Activated T-cell treated with anti-CD3 and anti-CD28 coated beads, Interleukin-2, amount 50 U/mL, for 4 hours (primary cell): ENCODE measurements around the gene MICAL1. TPM values are rescaled to one million over a fixed set of nuclear protein-coding genes. Genes with fewer than 3 reads are reported as not detected.

ENCODE experiments used
- ATAC-seq, 2 donors: fragments of 200-7000 bp; cut with Tn5 transposase; one replicate each; pipeline ENCODE4 v1.10.0; 2021
- DNase-seq: peaks from one replicate; pipeline ENCODE4 v3.0.0-alpha.2; 2020
- H3K27me3 Mint-ChIP-seq: one replicate; pipeline ENCODE4 v1.8.0; 2021; ENCODE audit warnings: low read depth, mixed read lengths
- H3K36me3 Mint-ChIP-seq: one replicate; pipeline ENCODE4 v1.8.0; 2022; ENCODE audit warnings: mixed read lengths; ENCODE audit not compliant: insufficient read depth
- H3K4me1 Mint-ChIP-seq: one replicate; pipeline ENCODE4 v1.8.0; 2021; ENCODE audit warnings: low read depth, mixed read lengths
- H3K4me3 Mint-ChIP-seq: one replicate; pipeline ENCODE4 v1.8.0; 2021; ENCODE audit warnings: mild to moderate bottlenecking, moderate library complexity, mixed read lengths
- H3K9me3 Mint-ChIP-seq: one replicate; pipeline ENCODE4 v1.8.0; 2021; ENCODE audit warnings: mixed read lengths
- total RNA-seq, 3 donors: library from RNA; stranded (reverse); gene quantifications; one replicate each; pipeline ENCODE4 v1.2.1, GENCODE V29; 2021

MICAL1 gene
- total RNA-seq, 3 donors from 2014 or later, result 7.6 to 12.5 (median 12.4) TPM

- Mint-ChIP-seq H3K9me3 (no peaks in the 10 kb centered on the region), H3K4me3 (no peak overlapping the region)
- ATAC-seq, result no peak
Observed at GRCh38 chr6:109453156-109453555, 2.4 kb downstream of the MICAL1 start.

GRCh38 chr6:109452181-109452580 lies 3.4 kb downstream of the MICAL1 start:
- ATAC-seq, result no peak
- peaks cover 62% of the 10 kb centered on the region for H3K4me1 Mint-ChIP-seq
- no peak overlapping the region for H3K4me3 Mint-ChIP-seq

More at GRCh38 chr6:109453156-109453555, 2.4 kb downstream of the MICAL1 start:
- DNase-seq, result no peak
- peaks cover 68% of the 10 kb centered on the region for H3K4me1 Mint-ChIP-seq
- no peaks in the 10 kb centered on the region for H3K27me3 Mint-ChIP-seq
- peaks cover 4% of the 10 kb centered on the region for H3K36me3 Mint-ChIP-seq

DNA sequence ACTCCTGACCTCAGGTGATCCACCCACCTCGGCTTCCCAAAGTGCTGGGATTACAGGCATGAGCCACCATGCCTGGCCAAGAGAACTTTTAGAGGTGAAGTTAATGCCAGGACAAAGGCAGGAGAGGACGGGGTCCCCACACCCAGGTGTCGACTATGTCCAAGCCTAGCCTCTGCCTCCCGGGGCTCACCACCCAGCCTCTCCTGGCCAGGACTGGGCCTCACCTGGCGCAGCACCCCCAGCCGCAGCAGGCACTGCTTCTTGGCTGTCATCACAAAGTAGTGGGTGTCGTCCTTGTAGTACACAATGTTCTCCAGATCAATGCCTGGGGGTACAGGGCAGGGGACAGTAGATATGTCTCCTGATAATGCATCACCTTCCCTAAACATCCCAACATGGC lies 4.2 kb downstream of the MICAL1 start:
- ATAC-seq, result no peak
- no peaks in the 10 kb centered on the region for H3K27me3 Mint-ChIP-seq
- H3K4me1 Mint-ChIP-seq, result peaks cover 57% of the 10 kb centered on the region

More at GRCh38 chr6:109452181-109452580, 3.4 kb downstream of the MICAL1 start:
- DNase-seq, result no peak
- no peaks in the 10 kb centered on the region for H3K9me3 Mint-ChIP-seq
- H3K27me3 Mint-ChIP-seq, result no peaks in the 10 kb centered on the region
- peaks cover 4% of the 10 kb centered on the region for H3K36me3 Mint-ChIP-seq

GRCh38 chr6:109450801-109451200 lies 4.8 kb downstream of the MICAL1 start:
- Mint-ChIP-seq H3K27me3 (no peaks in the 10 kb centered on the region), H3K36me3 (peaks cover 7% of the 10 kb centered on the region), H3K4me3 (no peak overlapping the region), H3K9me3 (no peaks in the 10 kb centered on the region), H3K4me1 (peaks cover 55% of the 10 kb centered on the region)
- DNase-seq (no peak), ATAC-seq (no peak)

More for the DNA sequence above, 4.2 kb downstream of the MICAL1 start:
- Mint-ChIP-seq H3K9me3 (no peaks in the 10 kb centered on the region), H3K36me3 (peaks cover 7% of the 10 kb centered on the region), H3K4me3 (no peak overlapping the region)
- no peak for DNase-seq

GRCh38 chr6:109449795-109450673 lies 5.5 kb downstream of the MICAL1 start:
- DNase-seq (no peak), ATAC-seq (peak; percentile 20 to 26)
- no peak overlapping the region for H3K4me3 Mint-ChIP-seq
- peaks cover 7% of the 10 kb centered on the region for H3K36me3 Mint-ChIP-seq
- peaks cover 52% of the 10 kb centered on the region for H3K4me1 Mint-ChIP-seq
- H3K9me3 Mint-ChIP-seq, result no peaks in the 10 kb centered on the region
- no peaks in the 10 kb centered on the region for H3K27me3 Mint-ChIP-seq

DNA sequence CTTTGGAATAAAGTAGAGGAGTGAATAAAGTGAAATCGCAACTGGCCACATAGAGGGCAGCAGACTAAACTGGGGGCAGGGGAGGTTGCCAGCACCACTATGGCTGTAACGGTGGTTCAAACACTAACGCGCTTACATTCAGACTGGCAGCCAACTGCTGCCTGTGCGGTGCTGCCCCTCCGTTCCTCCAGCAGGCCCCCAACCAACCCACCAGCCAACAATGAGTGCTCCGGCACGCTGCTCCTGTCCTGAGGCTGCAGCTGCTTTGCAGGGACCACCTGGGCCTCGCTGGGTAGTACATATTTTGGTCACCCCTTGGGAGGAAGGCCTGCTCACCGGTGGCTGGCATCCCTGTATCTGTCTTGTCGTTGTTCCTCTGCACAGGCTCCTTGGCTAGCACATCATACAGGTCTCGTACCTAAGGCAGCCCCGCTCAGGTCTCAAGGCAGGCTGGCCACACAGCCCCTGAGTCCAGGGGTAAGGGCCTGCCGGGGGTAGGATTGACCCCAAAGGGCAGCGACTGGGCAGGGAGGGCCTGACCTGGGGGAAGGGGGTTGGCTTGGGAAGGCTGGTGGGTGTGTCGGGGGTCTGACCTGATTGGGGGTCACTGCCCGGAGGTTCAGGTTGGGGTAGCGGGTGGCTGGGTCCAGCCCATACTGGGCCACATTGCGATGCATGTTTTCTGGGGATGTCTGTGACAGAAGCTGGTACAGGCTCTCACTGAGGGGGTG lies 6.3 kb downstream of the MICAL1 start:
- DNase-seq (no peak), ATAC-seq (peak in 1 of 2 donors; percentile 2)
- no peak overlapping the region for H3K4me3 Mint-ChIP-seq
- H3K36me3 Mint-ChIP-seq, result peaks cover 7% of the 10 kb centered on the region
- no peaks in the 10 kb centered on the region for H3K9me3 Mint-ChIP-seq
- no peaks in the 10 kb centered on the region for H3K27me3 Mint-ChIP-seq
- H3K4me1 Mint-ChIP-seq, result peaks cover 47% of the 10 kb centered on the region

DNA sequence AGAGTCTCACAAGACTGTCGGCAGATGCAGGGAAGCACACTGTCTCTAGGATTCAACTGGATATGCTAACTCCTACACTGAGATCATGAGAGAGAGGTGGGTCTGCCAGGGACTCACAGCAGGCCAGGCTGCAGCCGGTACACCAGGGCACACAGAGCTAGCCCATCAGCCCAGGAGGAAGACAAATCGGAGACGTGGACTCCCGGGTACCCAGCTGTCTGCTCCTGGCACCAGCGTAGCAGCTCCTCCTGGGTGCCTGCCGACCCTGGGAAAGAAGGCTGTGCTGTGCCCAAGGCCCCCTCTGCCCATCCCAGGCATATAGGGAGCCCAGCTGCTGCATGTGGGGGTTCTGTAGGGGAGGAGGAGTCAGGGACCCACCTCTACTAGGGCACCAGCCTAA lies 7.0 kb downstream of the MICAL1 start:
- H3K4me1 Mint-ChIP-seq, result peaks cover 41% of the 10 kb centered on the region

GRCh38 chr6:109447878-109448555 lies 7.6 kb downstream of the MICAL1 start:
- no peaks in the 10 kb centered on the region for H3K27me3 Mint-ChIP-seq
- H3K36me3 Mint-ChIP-seq, result peaks cover 10% of the 10 kb centered on the region
- no peak overlapping the region for H3K4me3 Mint-ChIP-seq
- no peak for ATAC-seq
- DNase-seq, result no peak
- no peaks in the 10 kb centered on the region for H3K9me3 Mint-ChIP-seq
- H3K4me1 Mint-ChIP-seq, result peaks cover 40% of the 10 kb centered on the region

More for the DNA sequence above, 7.0 kb downstream of the MICAL1 start:
- Mint-ChIP-seq H3K27me3 (no peaks in the 10 kb centered on the region), H3K4me3 (no peak overlapping the region), H3K36me3 (peaks cover 7% of the 10 kb centered on the region), H3K9me3 (no peaks in the 10 kb centered on the region)
- ATAC-seq, result no peak
- no peak for DNase-seq

GRCh38 chr6:109447087-109447486 lies 8.5 kb downstream of the MICAL1 start:
- H3K4me1 Mint-ChIP-seq, result peaks cover 43% of the 10 kb centered on the region
- H3K4me3 Mint-ChIP-seq, result no peak overlapping the region
- ATAC-seq (no peak), DNase-seq (no peak)
- no peaks in the 10 kb centered on the region for H3K27me3 Mint-ChIP-seq
- peaks cover 12% of the 10 kb centered on the region for H3K36me3 Mint-ChIP-seq
- no peaks in the 10 kb centered on the region for H3K9me3 Mint-ChIP-seq

- no peak for ATAC-seq
- H3K9me3 Mint-ChIP-seq, result no peaks in the 10 kb centered on the region
- H3K27me3 Mint-ChIP-seq, result no peaks in the 10 kb centered on the region
- peaks cover 12% of the 10 kb centered on the region for H3K36me3 Mint-ChIP-seq
- H3K4me1 Mint-ChIP-seq, result peaks cover 46% of the 10 kb centered on the region
- no peak overlapping the region for H3K4me3 Mint-ChIP-seq
- DNase-seq, result no peak
Observed at GRCh38 chr6:109446541-109446940, 9.0 kb downstream of the MICAL1 start.

DNA sequence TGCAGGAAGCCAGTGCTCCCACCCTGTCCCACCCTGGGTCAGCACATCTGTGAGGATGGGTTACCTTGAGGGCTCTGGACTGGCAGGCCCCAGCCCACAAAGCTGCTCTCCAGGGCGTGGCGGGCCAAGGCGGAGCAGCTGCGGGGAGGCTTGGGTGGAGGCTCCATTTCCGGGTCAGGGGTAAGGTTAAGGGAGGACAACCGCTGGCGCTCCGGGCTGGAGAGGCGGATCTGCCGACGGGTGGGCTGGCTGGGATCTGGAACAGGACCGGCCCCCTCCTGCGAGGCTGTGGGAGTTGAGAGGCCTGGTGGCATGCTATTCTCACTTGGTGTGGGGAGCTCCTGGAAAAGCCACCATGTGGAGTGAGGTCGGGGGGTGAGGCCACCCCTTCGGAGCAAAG lies 9.5 kb downstream of the MICAL1 start:
- H3K4me3 Mint-ChIP-seq, result no peak overlapping the region
- H3K36me3 Mint-ChIP-seq, result peaks cover 12% of the 10 kb centered on the region
- ATAC-seq (no peak), DNase-seq (no peak)
- H3K27me3 Mint-ChIP-seq, result no peaks in the 10 kb centered on the region
- H3K4me1 Mint-ChIP-seq, result peaks cover 50% of the 10 kb centered on the region
- H3K9me3 Mint-ChIP-seq, result no peaks in the 10 kb centered on the region

DNA sequence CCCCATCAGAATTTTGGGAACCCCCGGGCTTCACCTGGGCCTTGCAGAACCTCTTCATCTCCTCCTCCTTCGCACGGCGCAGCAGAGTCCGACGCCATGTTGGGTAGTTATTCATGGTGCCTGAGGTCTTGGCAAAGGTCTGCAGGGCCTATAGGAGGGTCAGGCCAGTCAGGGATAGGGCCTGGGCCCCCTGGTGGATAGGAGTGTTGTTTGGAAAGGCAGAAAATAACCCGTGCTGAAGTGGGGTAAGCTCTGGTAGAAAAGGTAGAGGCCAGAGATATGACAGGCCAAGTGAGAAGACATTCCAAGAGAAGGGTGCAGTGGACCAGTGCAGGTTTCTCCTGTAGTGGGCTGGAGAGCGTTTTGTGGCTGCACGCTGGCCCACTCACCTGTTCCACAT lies 10.2 kb downstream of the MICAL1 start:
- Mint-ChIP-seq H3K36me3 (peaks cover 8% of the 10 kb centered on the region), H3K4me1 (peaks cover 44% of the 10 kb centered on the region), H3K9me3 (no peaks in the 10 kb centered on the region), H3K4me3 (no peak overlapping the region), H3K27me3 (no peaks in the 10 kb centered on the region)
- DNase-seq, result no peak
- no peak for ATAC-seq

DNA sequence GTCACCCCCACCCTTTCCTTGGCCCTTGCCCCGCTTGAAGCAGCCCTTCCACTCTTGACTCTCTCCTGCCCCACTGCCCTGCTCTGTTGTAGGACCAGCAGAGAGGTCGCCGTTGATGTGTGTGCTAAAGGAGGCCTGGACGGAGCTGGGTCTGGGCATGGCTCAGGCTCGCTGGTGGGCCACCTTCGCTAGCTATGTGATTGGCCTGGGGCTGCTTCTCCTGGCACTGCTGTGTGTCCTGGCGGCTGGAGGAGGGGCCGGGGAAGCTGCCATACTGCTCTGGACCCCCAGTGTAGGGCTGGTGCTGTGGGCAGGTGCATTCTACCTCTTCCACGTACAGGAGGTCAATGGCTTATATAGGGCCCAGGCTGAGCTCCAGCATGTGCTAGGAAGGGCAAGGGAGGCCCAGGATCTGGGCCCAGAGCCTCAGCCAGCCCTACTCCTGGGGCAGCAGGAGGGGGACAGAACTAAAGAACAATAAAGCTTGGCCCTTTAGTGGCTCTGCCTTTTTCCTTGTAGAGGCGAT lies 12.1 kb downstream of the MICAL1 start:
- Mint-ChIP-seq H3K27me3 (no peaks in the 10 kb centered on the region), H3K4me3 (no peak overlapping the region), H3K9me3 (no peaks in the 10 kb centered on the region), H3K36me3 (peaks cover 8% of the 10 kb centered on the region), H3K4me1 (peaks cover 34% of the 10 kb centered on the region)
- ATAC-seq (no peak), DNase-seq (no peak)

DNA sequence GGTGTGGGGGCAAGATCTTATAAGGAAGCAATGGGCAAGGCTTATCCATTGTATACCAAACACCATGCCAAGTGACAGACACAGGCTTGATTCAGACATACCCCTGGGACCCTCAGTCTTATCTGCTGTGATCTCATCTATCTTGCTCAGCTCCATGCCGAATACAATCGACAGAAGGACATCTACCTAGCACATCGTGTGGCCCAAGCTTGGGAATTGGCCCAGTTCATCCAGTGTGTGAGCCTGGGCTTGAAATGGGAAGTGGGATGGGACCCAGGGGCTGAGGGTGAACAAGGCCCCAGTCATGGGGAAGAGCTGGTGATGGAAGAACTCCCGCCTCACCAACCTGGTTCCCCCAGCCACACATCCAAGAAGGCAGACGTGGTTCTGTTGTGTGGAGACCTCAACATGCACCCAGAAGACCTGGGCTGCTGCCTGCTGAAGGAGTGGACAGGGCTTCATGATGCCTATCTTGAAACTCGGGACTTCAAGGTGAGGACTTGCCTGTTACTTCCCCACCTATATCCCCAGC lies 13.1 kb downstream of the MICAL1 start:
- ATAC-seq, result no peak
- DNase-seq, result no peak
- Mint-ChIP-seq H3K4me3 (peak overlapping the region; percentile 93), H3K27me3 (no peaks in the 10 kb centered on the region), H3K36me3 (peaks cover 8% of the 10 kb centered on the region), H3K4me1 (peaks cover 28% of the 10 kb centered on the region), H3K9me3 (no peaks in the 10 kb centered on the region)
